NCI-H2107 treated with DMSO at 0.1 percent for 48 hours (cell line): ENCODE data around the gene SPECC1.

Experiments used
- DNase-seq: peaks from one replicate; lab custom pipeline; 2025; ENCODE audit not compliant: unreplicated experiment; lab: John Stamatoyannopoulos, UW

The SPECC1 gene

DNA sequence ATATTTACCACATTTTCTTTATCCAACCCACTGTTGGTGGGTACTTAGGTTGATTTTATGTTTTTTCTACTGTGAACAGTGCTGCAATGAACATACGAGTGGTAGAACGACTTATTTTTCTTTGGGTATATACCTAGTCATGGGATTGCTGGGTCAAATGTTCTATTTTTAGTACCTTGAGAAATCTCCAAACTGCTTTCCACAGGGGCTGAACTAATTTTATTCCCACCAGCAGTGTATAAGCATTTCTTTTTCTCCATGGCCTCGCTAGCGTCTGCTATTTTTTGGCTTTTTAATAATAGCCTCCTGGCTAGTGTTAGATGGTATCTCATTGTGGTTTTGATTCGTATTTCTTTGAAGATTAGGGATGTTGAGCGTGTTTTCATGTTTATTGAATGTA is 255.8 kb downstream of the SPECC1 start:
- no peak for DNase-seq

GRCh38 chr17:20266806-20267458 is 257.8 kb downstream of the SPECC1 start:
- DNase-seq: no peak

DNA sequence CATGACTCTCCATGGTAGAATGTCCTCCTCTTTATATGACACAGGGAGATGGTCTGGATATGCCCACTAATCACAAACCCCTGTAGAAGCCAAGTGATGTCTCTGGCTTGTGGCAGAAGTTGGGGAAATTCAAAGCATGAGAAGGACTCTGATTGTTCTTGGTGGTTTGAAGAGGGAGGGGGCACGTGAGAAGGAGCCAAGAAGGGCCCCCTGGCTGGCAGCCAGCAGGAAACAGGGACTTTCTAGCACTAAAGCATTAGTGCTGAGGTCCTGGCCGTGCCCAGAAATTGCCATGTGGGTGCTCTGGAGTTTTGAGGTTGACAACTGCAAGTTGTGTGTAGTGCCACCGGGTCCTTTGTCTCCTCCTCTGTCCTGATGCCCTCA is 258.3 kb downstream of the SPECC1 start:
- no peak for DNase-seq

DNA sequence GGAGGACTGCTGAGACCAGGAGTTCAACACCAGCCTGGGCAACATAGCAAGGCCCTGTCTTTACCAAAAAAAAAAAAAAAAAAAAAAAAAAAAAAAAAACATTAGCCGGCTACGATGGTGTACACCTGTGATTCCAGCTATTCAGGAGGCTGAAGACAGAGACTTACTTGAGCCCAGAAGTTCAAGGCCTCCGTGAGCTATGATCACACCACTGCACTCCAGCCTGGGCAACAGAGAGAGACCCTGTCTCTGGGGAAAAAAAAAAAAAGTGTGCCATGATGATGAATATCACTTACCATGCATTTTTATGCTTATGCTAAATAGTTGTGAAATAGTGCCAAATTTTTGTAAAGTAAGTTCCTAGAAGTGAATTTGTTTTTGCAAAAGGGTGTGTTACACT is 261.2 kb downstream of the SPECC1 start:
- DNase-seq: no peak

DNA sequence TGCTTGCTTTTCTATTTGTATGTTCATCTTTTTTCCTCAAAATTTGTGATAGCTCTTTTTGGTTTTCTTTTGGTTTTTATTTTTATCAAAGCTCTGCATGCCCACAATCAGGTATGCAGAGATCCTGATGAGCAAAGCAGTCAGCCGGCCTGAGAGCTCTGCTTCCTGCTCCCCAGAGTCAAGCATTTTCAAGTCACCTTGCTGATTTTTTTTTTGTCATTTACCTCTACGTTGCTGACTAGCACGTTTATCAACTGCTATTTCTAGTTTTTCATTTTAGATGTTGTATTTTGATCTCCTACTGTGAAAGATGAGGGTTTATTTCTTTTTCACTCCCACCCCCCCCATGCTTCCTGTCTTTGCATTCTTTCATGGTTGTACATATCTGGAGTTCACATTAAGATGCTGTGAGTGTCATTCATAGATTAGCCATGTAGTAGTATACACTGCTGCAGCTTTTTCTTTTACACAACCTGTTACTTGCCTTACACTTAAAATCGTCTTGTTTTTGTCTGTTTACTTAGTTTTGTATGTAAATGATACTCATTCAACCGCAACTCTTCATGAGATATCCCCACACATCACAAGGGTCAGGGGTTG is 262.0 kb downstream of the SPECC1 start:
- DNase-seq: no peak

DNA sequence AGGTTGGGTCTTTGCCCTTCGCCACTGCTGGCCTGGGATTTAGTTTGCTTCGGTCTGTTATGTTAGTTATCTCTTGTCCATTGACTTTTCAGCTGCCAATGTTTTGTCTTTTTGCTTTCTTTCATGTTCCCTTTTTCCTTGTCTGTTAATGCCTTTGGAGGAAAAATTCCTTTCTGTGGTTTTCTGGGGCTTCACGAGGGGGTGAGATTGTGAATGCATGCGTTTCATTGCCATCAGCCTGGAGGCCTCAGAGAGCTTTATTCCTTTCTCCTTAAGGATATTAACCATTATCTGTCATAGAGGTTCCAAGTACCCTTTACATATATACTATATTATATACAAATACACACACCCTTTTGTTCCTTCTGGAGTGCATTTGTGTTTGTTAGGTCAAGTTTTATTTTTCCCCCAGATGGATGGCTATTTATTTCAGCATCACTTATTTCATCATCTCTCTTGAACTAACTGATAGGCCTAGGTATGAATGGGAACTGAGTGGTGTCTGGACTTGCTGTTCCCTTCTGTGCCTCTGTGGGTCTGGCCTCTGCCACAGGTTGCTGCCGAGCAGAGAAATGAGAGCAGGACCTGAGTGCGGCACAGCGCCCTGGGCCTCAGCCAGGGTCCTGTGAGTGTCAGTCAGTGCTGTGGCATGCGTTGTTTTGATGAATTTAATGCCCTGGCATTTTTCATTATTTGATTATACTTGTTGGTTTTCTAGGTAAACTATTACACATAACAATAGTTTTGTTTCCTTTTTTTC is 264.8 kb downstream of the SPECC1 start:
- DNase-seq: no peak

DNA sequence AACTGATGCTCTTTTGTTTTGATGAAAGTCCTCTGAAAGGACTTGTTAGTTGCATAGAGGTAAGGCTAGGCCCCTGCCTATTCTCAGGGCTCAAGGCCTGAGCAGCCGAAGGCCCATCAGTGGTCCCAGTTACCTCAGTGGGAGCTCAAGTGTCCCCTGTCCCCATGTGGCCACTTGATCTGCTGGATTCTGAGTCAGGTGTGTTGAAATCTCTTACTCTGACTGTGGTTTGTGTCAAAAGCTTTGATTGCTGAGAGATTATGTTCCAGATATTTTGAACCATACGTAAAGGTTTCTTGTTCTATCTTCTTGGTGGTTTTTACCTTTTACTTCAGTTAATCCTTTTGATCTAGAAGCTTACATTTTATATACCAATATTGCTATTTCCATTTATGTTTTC is 266.5 kb downstream of the SPECC1 start:
- DNase-seq: no peak

GRCh38 chr17:20276421-20276820 is 267.3 kb downstream of the SPECC1 start:
- DNase-seq: no peak

- DNase-seq: no peak
Measured at GRCh38 chr17:20278805-20279204, 269.6 kb downstream of the SPECC1 start.

DNA sequence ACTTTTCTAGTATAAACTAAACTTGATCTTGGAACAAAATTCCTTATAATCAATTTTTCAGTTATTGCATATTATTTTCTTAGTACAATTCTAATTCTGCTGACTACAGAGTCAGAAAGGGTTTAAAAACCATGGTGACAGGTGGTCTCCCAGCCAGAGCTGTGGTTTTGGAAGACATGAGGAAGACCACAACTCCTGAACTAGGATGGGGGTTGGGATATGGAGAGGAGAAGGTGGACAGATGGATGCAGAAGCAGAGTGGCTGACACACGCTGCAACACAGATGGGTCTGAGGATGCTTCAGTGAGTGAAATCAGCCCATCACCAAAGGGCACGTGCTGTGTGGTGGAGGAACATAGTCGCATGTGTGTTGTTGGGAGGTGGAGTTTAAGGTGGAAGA is 270.5 kb downstream of the SPECC1 start:
- no peak for DNase-seq

- DNase-seq: no peak
Measured at GRCh38 chr17:20280051-20280450, 270.9 kb downstream of the SPECC1 start.

- DNase-seq: no peak
Measured at GRCh38 chr17:20280851-20281250, 271.7 kb downstream of the SPECC1 start.

DNA sequence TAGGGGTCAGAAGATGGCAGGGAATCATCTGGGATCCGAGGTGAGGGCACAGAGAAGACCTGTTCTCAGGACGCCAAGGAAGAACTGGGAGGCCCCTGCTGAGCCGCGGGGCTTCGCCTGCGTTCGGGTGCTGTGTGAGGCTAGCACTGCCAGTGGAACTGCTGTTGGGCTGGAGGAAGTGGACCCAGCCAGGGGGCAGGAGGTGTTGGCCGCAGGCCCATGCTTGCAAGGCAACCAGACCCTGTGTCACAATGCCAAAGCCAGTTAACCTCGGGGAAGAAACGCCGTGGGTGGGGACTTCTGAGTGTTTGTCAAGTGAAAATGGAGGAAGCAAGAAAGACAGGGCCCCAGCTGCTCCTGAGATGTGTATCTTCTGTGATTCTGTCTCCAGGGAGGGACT is 272.7 kb downstream of the SPECC1 start:
- no peak for DNase-seq

DNA sequence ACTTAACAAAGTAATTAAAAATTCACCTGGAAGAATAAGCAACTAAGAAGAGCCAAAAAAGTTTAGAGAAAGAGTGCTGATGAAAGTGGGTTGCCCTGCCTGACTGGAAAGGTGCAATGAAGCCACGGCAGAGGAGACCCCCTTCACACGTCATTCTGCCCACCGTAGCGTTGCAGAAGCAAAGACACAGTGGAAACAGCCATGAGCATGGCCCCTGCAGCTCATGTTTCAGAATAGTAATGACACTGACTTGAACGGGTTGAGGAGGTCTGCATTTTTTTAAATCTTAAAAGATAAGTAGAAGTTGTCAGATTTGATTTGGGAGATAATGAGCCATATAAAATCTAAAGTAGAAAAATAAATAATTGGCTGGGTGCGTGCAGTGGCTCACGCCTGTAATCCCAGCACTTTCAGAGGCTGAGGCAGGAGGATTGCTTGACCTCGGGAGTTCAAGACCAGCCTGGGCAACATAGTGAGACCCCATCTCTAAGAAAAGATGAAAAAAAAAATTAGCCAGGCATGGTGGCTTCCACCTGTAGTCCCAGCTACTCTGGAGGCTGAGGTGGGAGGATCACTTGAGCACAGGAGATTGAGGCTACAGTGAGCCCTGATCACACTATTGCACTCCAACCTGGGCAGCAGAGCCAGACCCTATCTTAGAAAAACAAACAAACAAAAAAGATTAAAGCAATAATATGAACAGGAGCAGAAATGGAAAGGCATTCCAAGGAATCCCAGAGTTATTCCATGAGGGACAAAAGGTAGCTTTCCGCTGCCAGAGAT is 273.6 kb downstream of the SPECC1 start:
- DNase-seq: no peak

- DNase-seq: no peak
Measured at GRCh38 chr17:20284022-20284421, 274.9 kb downstream of the SPECC1 start.

GRCh38 chr17:20284570-20285295 is 275.6 kb downstream of the SPECC1 start:
- no peak for DNase-seq

GRCh38 chr17:20289984-20290383 is 280.8 kb downstream of the SPECC1 start:
- no peak for DNase-seq

- no peak for DNase-seq
Measured at GRCh38 chr17:20291853-20292252, 282.7 kb downstream of the SPECC1 start.

- no peak for DNase-seq
Measured at GRCh38 chr17:20293501-20293900, 284.3 kb downstream of the SPECC1 start.

DNA sequence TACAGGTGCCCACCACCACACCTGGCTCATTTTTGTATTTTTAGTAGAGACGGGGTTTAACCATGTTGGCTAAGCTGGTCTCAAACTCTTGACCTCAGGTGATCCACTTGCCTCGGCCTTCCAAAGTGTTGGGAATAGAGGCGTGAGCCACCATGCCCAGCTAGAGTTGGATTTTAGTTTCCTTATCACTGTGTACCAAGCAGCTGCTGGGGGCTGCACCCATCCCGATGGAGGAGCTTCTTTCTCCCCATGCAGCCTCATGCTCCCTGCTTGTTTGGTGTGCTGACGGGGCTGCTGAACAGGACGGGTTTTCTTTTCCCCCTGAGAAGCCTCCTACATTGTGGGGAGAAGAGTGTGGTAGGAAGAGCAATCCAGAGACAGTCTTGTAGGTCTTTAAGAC is 285.0 kb downstream of the SPECC1 start:
- DNase-seq: no peak

DNA sequence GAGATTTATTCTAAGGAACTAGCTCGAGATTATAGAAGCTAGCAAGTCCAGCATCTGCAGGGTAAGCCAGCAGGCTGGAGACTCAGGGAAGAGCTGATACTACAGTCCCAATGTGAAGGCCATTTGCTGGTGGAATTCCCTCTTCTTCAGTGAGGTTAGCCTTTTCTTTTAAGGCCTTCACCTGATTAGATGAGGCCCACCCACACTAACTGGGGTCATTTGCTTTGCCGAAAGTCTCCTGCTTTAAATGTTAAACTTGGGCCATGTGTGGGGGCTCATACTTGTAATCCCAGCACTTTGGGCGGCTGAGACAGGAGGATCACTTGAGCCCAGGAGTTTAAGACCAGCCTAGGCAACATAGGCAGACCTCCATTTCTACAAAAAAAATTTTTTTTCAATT is 289.9 kb downstream of the SPECC1 start:
- no peak for DNase-seq
